Chondrocyte (in vitro differentiated cells): ENCODE measurements around the gene RBBP8NL. TPM values are rescaled to one million over a fixed set of nuclear protein-coding genes. Genes with fewer than 3 reads are reported as not detected.

ENCODE experiments used
- DNase-seq: peaks from one replicate; pipeline ENCODE4 v3.0.0; 2021; ENCODE audit warnings: mixed read lengths, low spot score
- H3K27ac Mint-ChIP-seq: one replicate; pipeline ENCODE4 v1.8.0; 2021; ENCODE audit warnings: mild to moderate bottlenecking, moderate library complexity, mixed read lengths; ENCODE audit not compliant: unreplicated experiment
- H3K27me3 Mint-ChIP-seq: 2 replicates; pipeline ENCODE4 v1.8.0; 2021; ENCODE audit warnings: low read depth, mixed read lengths
- H3K36me3 Mint-ChIP-seq: 2 replicates; pipeline ENCODE4 v1.8.0; 2021; ENCODE audit warnings: low read depth, mixed read lengths
- H3K4me1 Mint-ChIP-seq: 2 replicates; pipeline ENCODE4 v1.8.0; 2021; ENCODE audit warnings: low read depth, mild to moderate bottlenecking, mixed read lengths
- H3K4me3 Mint-ChIP-seq: one replicate; pipeline ENCODE4 v1.8.0; 2021; ENCODE audit warnings: mild to moderate bottlenecking, moderate library complexity, mixed read lengths; ENCODE audit not compliant: unreplicated experiment
- H3K9me3 Mint-ChIP-seq: 2 replicates; pipeline ENCODE4 v1.8.0; 2021; ENCODE audit warnings: low read depth, mixed read lengths
- total RNA-seq: library from RNA; stranded (reverse); gene quantifications from 3 replicates; pipeline ENCODE4 v1.2.1, GENCODE V29; 2021
- TF ChIP-seq, protein P1 (sequence below): fragments of 200-600 bp; sonication (generic); IDR thresholded peaks from 2 replicates; pipeline ENCODE4 v1.5.0; 2021; ENCODE audit warnings: antibody characterized with exemption, mild to moderate bottlenecking, moderate library complexity

Gene RBBP8NL
- total RNA-seq, 1 donor from 2014 or later: not detected

DNA sequence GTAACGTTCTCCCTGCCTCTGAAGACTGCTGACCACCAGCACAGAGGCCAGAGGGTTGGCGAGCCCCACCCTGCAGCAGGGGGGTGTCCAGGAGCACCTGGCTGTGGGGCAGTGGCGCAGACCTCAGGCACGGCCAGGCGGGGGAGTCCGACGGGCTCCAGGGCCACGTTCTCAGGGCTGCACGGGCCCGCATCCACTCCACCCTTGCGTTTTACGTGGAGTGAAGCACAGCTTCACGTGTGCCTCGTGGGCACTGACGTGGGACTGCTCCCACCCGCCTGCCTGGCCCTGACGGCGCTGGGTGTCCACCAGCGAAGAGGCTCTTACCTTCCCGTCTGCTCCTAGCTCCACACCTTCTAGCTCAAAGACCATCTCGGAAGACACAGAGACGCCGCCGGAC lies 33.5 kb downstream of the RBBP8NL start:
- Mint-ChIP-seq H3K4me1 (peaks cover 4% of the 10 kb centered on the region), H3K27me3 (no peaks in the 10 kb centered on the region), H3K36me3 (peaks cover 8% of the 10 kb centered on the region), H3K4me3 (no peak overlapping the region), H3K27ac (no peak overlapping the region), H3K9me3 (no peaks in the 10 kb centered on the region)
- TF ChIP-seq, protein P1, sequence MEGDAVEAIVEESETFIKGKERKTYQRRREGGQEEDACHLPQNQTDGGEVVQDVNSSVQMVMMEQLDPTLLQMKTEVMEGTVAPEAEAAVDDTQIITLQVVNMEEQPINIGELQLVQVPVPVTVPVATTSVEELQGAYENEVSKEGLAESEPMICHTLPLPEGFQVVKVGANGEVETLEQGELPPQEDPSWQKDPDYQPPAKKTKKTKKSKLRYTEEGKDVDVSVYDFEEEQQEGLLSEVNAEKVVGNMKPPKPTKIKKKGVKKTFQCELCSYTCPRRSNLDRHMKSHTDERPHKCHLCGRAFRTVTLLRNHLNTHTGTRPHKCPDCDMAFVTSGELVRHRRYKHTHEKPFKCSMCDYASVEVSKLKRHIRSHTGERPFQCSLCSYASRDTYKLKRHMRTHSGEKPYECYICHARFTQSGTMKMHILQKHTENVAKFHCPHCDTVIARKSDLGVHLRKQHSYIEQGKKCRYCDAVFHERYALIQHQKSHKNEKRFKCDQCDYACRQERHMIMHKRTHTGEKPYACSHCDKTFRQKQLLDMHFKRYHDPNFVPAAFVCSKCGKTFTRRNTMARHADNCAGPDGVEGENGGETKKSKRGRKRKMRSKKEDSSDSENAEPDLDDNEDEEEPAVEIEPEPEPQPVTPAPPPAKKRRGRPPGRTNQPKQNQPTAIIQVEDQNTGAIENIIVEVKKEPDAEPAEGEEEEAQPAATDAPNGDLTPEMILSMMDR: no peak
- no peak for DNase-seq

DNA sequence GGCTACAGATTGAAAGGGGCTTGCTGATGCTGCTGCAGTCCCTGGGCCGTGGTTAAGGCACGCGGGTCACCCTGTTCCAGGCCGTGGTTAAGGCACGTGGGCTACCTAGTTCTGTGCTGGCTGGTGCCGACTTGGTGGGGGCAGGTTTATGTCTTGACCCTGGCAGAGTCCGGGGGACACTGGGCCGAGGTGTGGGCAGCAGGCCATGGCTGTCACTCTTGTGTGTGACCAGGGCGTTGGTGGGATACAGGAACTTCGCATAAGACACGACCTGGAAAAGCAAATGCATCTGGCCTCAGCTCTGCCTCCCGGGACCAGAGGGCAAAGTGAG lies 34.0 kb downstream of the RBBP8NL start:
- no peak for DNase-seq
- Mint-ChIP-seq H3K27ac (no peak overlapping the region), H3K4me1 (peaks cover 10% of the 10 kb centered on the region), H3K36me3 (peaks cover 9% of the 10 kb centered on the region), H3K4me3 (no peak overlapping the region), H3K9me3 (no peaks in the 10 kb centered on the region), H3K27me3 (no peaks in the 10 kb centered on the region)
- TF ChIP-seq, protein P1: no peak

DNA sequence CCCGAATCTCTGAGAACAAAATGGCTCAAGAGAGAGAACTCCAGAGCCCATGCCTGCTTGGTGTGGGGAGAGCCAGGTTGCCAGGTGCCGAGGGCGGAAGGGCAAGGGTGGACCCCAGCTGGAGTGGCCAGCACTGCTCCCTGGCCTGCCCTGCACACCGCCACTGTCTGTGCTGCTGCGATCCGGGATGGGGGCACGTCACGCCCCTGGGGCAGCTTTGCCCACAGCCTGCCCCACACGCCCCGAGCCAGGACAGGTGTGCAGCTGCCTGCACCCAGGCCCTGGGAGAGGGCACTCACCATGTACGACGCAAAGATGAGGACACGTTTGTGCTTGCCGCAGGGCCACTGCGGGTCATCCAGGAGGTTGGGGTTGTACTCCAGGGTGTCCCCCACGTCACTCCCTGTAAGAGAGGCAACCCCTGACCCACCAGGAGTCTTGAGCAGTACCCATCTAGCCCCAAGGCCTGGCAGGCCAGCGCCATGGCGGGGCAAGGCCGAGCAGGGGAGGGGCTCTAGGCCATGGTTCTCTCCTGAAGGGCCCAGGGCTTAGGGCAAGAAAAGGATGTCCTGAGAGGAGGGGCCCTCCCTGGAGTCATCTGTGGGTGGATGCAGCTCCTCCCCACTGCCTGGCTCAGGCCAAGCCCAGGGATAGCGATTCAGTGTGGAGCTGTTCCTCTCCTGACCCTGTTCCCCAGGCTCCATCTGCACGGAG lies 34.6 kb downstream of the RBBP8NL start:
- TF ChIP-seq, protein P1: no peak
- Mint-ChIP-seq H3K9me3 (no peaks in the 10 kb centered on the region), H3K27me3 (no peaks in the 10 kb centered on the region), H3K4me1 (peaks cover 15% of the 10 kb centered on the region), H3K36me3 (peaks cover 11% of the 10 kb centered on the region), H3K27ac (no peak overlapping the region), H3K4me3 (no peak overlapping the region)
- DNase-seq: no peak

DNA sequence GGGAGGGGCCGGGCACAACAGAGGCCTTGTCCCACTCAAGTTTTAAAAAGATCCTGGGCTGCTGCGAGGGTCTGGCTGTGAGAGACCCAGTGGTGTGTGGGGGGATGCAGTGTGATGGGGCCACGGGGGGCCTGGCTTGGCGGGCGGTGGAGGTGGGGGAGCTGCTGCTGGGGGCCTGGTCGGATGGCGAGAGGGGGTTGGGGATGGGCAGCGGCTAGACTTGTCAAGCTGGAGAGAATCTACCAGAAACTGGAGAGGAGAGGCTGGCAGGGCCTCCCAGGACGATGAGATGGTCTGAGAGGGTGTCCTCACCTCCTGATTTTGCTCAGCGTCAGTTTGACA lies 35.3 kb downstream of the RBBP8NL start:
- Mint-ChIP-seq H3K27ac (no peak overlapping the region), H3K27me3 (no peaks in the 10 kb centered on the region)

DNA sequence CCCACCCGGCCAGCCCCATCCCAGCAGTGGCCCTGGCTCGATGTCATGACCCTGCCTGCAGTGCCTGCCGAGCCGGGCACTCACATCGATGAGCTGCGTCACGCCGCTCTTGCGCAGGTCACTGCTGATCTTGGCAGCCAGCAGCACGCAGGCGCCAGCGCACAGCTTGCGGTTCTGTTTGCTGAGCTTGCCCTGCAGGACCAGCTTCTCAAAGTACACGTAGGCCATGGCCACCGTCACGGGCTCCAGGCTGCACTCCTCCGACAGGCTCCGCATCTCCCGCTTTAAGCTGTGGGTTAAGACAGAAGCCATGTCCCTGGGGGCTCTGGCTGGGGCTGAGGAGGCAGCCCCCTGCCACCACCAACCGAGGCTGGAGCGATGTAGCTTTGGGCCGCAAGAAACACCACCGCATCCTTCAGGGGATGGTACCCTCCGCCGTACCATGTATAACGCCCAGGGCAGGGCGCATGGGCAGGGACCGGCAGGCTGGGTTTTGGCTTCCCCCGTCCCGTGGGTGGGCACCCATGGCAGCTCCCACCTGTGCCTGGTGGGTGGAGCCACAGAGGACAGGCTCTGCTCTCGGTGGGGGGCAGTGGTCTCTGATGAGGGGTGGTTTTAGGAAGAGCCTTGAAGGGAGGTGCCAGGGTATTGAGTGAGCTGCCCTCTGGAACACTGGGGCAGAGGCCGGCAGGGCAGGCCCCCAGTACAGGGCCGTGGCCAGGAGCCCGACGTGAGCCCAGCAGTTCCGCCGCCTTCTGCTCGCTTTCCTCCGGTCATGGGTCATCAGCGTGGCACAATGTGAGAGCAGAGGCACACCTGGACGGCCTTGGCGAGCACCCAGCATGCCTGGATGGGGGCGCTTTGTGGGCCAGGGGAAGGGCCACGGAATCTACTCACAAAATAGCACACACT lies 35.9 kb downstream of the RBBP8NL start:
- TF ChIP-seq, protein P1: no peak
- Mint-ChIP-seq H3K4me1 (peaks cover 20% of the 10 kb centered on the region), H3K9me3 (no peaks in the 10 kb centered on the region), H3K27me3 (no peaks in the 10 kb centered on the region), H3K36me3 (peaks cover 12% of the 10 kb centered on the region), H3K4me3 (no peak overlapping the region), H3K27ac (no peak overlapping the region)
- DNase-seq: no peak

More for the DNA sequence above, 35.3 kb downstream of the RBBP8NL start:
- H3K4me1 Mint-ChIP-seq: peaks cover 20% of the 10 kb centered on the region
- TF ChIP-seq, protein P1: no peak
- H3K36me3 Mint-ChIP-seq: peaks cover 12% of the 10 kb centered on the region
- no peaks in the 10 kb centered on the region for H3K9me3 Mint-ChIP-seq
- no peak overlapping the region for H3K4me3 Mint-ChIP-seq
- DNase-seq: no peak
